ENCODE data around the gene CNTN4.
"Not testable (repeated sequence)": the region's sequence is repeated elsewhere in the genome, so short reads cannot be mapped to it uniquely, and the experiment has no call there.

Gene CNTN4

GRCh38 chr3:2525968-2526367 lies 427.3 kb downstream of the CNTN4 start:
- no peak for TF ChIP-seq CTCF (IDR thresholded peaks at IDR 0.05; ENCODE audit: low read depth, low read length)
- H3K4me3 ChIP-seq (replicated peaks in 1 of 2; ENCODE audit: low read depth in 2 of 2, low read length in 2 of 2): no peak overlapping the region
- no peak for DNase-seq (ENCODE audit: low read depth in 2 of 2)

- TF ChIP-seq CTCF (IDR thresholded peaks at IDR 0.05; ENCODE audit: low read depth, low read length): no peak
- no peak overlapping the region for H3K4me3 ChIP-seq (replicated peaks in 1 of 2; ENCODE audit: low read depth in 2 of 2, low read length in 2 of 2)
- no peak for DNase-seq (ENCODE audit: low read depth in 2 of 2)
Observed at GRCh38 chr3:2526926-2527325, 428.3 kb downstream of the CNTN4 start.

GRCh38 chr3:2527328-2527727 lies 428.7 kb downstream of the CNTN4 start:
- not testable (repeated sequence) for DNase-seq (ENCODE audit: low read depth in 2 of 2); H3K4me3 ChIP-seq (replicated peaks in 1 of 2; ENCODE audit: low read depth in 2 of 2, low read length in 2 of 2)

GRCh38 chr3:2534767-2535166 lies 436.1 kb downstream of the CNTN4 start:
- H3K4me3 ChIP-seq (replicated peaks in 1 of 2; ENCODE audit: low read depth in 2 of 2, low read length in 2 of 2); DNase-seq (ENCODE audit: low read depth in 2 of 2): not testable (repeated sequence)

GRCh38 chr3:2535206-2535605 lies 436.5 kb downstream of the CNTN4 start:
- TF ChIP-seq CTCF (IDR thresholded peaks at IDR 0.05; ENCODE audit: low read depth, low read length): no peak
- no peak for DNase-seq (ENCODE audit: low read depth in 2 of 2)
- no peak overlapping the region for H3K4me3 ChIP-seq (replicated peaks in 1 of 2; ENCODE audit: low read depth in 2 of 2, low read length in 2 of 2)

- no peak overlapping the region for H3K4me3 ChIP-seq (replicated peaks in 1 of 2; ENCODE audit: low read depth in 2 of 2, low read length in 2 of 2)
- no peak for TF ChIP-seq CTCF (IDR thresholded peaks at IDR 0.05; ENCODE audit: low read depth, low read length)
- no peak for DNase-seq (ENCODE audit: low read depth in 2 of 2)
Observed at GRCh38 chr3:2536575-2536974, 437.9 kb downstream of the CNTN4 start.

GRCh38 chr3:2540115-2540514 lies 441.4 kb downstream of the CNTN4 start:
- no peak for TF ChIP-seq CTCF (IDR thresholded peaks at IDR 0.05; ENCODE audit: low read depth, low read length)
- no peak for DNase-seq (ENCODE audit: low read depth in 2 of 2)
- H3K4me3 ChIP-seq (replicated peaks in 1 of 2; ENCODE audit: low read depth in 2 of 2, low read length in 2 of 2): no peak overlapping the region

- TF ChIP-seq CTCF (IDR thresholded peaks at IDR 0.05; ENCODE audit: low read depth, low read length): no peak
- DNase-seq (ENCODE audit: low read depth in 2 of 2): no peak
- no peak overlapping the region for H3K4me3 ChIP-seq (replicated peaks in 1 of 2; ENCODE audit: low read depth in 2 of 2, low read length in 2 of 2)
Observed at GRCh38 chr3:2543247-2543646, 444.6 kb downstream of the CNTN4 start.

Data from cardiac fibroblast (primary cell).